ENCODE data around the gene RYR3.
"Not testable (repeated sequence)": the region's sequence is repeated elsewhere in the genome, so short reads cannot be mapped to it uniquely, and the experiment has no call there.

Gene RYR3

DNA sequence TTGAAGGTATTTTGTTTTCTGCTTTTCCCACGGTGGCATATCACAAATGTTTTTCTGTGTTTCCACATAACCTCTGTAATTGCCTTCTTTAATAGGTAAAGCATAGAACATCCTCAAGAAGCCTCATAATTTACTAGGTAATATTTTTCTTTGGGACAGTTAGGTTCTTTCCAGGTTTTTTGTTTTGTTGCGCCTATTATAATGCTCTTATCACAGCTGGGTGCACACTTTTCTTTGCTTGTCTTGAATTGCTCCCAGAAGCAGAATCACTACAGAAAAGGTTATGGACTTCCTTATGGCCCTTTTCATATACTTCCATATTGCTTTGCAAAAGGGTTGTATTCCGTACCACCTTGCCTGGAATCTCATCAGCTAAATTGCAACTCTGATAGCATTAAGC lies 213.5 kb downstream of the RYR3 start:
- no peak for DNase-seq

DNA sequence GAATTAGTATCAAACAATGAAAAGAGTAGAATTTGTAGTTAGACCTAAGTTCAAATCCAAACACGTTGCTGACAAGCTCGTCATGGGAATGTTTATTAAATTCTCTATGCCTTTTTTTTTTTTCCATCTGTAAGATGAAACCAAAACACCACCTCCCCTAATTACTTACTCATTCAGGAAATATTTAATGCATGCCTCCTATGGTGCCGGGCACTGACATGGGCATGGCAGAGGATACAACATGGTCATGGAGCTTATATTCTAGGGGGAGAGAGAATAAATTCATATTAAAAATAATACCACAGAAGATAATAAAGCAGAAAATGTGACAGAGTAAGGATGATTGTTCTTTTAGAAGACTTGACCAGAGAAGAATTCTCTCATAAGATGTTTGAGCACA lies 215.8 kb downstream of the RYR3 start:
- DNase-seq = no peak

DNA sequence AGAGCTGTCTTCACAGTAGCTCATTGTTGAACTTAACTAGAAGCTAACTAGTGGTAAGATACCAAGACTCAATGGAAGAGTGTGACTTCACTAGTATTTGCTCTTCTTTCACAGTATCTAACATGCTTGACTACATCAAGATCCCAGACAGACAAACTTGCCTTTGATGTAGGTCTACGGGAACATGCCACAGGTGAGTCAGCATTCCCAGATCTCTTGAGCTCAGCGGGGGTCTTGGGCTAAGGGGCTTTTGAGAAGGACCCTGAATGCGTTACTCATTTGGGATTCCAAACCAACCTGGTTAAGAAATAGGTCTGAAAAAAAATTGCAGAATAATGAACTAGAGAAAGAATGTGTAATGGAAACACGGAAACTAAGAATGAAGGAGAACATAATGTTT lies 222.4 kb downstream of the RYR3 start:
- no peak for DNase-seq

DNA sequence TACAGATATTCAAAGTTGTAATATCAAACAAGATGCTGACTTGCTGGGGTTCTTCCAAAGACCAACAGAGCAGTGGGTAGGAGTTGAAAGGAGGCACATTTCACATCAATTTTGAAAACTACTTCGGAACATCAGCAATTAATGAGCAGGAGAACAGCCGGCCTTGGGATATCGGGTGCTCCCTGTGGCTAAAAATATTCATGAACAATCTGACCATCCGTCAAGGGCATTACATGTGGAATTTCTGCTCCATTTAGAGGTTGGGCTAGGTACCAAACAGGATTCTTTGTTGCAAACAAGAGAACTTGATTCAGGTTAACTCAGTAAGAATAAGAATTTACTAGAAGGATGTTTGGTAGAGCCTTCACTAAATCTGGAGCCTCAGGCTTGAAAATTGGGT lies 223.9 kb downstream of the RYR3 start:
- no peak for DNase-seq

DNA sequence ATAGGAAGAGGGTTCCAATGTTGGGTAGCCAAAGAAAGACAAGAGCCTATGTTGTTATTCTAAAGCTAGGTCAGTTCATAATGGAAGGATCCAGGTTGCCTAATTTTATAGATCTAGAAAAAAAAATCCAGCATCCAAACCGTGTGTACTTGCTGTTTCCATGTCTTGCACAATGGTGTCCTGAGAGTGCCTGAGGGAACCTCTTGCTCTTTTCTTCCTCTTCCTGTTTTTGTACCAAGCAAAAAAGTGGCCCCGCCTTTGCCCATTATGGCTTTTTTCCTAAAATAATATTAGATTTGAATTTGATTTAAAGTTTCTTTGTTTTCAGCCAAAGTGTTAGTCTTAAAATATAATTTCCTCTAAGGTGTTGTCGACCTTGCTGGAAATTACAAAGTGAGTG lies 224.4 kb downstream of the RYR3 start:
- no peak for DNase-seq

DNA sequence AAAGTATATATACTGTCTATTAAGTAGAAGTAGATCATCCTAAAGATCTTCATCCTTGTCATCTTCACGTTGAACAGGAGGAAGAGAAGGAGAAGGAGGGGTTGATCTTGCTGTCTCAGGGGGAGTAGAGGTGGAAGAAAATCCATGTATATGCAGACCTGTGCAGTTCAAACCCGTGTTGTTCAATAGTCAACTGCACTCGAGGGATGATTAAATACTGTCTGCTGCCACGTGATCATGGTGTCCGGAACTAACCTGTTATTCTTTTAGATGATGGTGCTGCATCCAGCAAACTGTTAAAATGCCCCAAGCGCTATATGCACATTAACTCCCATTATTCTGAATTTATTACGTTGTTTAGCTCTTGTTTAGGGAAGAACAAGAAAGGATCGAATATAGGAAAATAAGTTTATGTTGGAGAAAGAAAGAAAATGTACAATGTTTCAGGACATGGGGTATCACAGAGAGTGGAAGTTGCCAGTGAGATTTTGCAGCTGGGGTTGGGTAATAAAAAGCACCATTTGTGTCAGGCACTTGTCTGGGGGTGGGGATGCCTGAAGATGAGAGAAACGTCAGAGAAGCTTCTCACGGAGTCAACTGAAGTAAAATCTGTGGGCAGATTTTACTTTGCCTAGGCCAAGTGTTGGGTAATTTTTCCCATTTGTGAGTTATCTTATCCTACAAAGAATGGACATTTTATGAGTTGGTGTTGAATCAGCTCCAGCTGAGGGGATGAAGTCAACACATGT lies 229.2 kb downstream of the RYR3 start:
- no peak for DNase-seq

DNA sequence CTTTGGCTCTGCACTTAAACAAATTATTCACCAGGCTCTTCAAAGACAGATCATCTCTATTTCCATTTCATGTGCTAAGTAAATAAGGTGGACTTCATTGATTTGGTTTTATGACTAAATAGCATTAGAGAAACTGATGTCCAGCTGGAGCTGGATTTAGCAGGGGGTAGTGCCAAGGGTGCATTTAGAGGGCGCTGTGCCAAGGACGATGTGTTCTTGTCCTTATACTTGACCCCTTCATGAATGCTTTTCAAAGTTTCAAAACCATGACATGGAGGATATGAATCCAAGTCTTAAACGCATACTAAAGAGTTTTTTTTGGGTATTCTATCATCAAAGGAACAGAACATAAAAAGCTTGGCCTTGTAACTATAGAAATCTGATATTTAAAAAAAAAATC lies 233.2 kb downstream of the RYR3 start:
- no peak for DNase-seq

DNA sequence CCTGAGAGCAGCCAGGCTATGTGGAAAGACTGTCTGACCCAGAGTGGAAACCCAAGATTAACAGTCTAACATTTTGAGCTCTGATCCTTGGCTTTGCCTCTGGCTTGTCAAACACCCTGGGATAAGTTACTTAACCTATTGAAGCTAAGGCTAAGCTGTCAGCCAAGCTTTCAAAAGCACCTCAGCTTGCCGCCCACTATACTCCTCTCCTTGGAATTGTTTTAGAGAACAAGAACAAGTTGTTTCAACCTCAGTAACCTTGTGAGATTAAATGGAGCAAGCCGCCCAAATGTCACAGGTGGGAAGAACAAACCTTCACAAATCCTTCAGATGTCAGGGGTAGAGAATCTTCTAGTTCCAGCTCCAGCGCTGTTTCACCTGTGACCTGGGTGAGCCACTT lies 235.1 kb downstream of the RYR3 start:
- DNase-seq = no peak

DNA sequence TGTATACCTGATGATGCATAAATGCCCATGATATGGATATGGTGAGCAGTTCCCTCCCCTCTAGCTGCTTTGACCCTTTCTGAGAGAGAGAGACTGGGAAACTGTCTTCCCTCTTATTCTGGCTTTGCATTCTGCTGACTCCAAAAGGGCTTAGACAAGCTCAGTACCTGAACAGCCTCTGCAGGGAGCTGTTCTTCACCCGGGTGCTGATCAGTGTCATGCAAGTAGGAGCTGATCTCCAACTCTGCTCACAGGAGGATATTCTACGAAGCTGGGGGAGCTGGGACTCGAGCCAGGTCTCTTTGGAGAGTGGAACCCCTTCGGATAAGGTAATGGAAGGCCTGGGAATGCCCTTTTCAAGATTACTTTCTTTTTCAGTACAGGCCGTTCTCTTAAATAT lies 237.1 kb downstream of the RYR3 start:
- no peak for DNase-seq

DNA sequence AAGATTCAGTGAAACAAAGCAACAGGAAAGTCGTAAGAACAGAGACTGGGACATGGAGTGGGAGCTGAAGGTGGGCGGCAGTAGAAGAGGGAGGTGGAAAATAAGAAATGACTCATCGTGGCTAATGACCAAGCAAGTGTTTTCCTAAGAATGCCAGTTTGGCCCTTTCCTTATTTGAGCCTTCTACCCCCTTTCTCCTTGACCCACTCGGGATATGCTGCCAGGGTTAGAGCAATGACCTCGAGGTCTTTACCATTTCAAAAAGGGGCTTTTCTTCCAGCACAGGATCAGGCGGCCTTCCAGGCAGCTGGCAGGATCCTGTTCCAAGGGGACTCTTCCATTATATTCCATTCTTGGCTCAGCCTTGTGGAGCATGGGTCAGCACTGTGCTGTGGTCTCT lies 241.1 kb downstream of the RYR3 start:
- DNase-seq = no peak

DNA sequence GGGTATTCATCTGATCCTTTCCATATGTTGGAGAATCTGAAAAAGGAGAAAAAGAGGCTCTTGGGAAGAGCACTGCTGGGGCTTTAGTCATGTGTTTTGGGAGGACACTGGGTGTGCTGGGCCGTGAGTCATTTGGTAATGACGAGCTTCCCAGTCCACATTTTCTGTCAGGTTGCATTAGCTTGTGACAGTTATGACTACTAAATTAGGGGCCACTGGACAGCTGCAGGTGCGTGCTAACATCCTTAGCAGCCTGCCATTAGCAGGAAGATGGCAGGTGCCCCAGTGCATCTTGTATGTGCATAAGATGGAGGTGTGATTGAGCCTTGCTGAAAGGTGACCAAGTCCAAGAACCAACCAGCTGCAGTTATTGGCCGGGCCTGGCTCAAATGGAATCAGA lies 242.4 kb downstream of the RYR3 start:
- no peak for DNase-seq

DNA sequence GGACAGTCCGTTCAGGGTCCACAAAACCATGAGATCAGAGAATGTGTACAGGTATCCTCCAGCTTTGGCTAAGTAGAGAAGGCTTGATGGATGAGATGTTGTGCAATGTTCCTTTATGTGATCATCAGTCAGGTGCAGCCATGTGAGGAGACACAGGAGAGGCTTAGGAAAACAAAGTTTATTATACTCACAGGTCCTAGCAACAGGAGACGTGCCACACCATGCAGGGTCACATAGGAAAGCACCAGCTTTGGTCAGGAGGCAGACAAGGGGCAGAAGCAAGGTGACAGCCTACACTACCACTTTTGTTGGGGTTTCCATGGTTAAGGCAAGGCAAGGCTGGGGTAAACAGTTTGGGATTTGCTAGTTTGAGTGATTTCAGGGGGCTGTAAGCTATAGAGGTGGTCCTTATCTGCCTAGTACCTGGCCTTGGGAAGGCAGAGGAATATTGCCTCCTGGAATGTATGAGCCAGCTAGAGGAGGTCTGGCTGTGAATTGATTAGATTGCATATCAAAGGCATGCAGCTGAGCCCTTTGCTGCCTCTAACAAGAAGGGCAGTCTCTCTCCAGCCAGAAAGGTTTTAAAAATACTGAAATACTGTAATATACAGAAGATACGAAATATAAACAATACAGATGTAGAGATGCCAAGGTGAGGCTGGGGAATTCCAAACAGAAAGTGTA lies 248.6 kb downstream of the RYR3 start:
- DNase-seq = no peak

DNA sequence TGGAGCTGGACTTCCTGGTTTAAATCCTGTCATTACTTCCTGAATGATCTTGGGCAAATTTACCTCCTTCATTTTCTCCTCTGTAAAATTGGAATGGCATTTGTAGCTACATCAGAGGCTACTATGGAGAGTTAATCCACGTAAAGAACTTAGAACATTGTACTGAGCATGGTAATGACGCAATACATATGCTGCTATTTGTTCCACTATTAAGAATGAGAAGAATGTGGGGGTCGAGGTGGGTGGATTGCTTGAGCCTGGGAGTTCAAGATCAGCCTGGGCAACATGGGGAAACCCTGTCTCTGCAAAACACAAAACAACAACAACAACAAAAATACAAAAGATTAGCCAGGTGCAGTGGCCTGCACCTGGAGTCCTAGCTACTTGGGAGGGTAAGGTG lies 250.6 kb downstream of the RYR3 start:
- DNase-seq = no peak

DNA sequence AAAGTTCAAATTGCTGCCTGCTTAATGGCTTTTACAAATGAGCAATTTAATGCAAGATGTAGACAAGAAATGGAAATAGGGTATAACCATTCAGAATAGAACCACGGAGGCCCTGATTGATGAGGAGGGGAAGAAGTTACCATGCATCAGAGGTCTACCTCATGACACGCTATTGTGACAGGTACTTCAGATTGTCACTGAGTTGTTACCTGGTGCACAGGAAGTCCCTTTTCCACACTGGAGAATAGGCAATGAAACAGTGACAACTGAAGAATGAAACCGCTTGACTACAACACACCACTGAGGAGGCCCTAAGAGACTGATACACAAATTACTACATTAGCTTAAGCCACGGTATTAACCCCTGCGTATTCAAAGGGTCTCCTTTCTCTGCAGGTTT lies 251.2 kb downstream of the RYR3 start:
- DNase-seq = no peak

DNA sequence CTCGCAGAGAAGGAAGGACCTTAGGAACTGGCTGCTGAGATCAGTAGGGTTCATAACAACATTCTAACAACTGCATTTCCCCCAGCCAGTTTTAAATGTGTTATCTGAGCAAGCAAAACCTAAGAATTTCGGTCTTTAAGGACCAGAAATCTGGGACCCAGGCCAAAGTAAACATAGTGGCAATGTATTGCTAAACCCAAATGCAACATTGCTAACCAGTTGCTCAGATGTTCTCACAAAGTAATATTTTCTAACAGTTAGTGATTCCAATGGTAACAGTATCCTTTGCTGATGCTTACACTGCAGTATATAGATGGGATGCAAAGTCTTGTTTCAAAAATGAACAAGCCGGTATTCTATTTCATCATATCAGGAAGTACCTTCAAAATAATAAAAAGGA lies 254.3 kb downstream of the RYR3 start:
- no peak for DNase-seq

DNA sequence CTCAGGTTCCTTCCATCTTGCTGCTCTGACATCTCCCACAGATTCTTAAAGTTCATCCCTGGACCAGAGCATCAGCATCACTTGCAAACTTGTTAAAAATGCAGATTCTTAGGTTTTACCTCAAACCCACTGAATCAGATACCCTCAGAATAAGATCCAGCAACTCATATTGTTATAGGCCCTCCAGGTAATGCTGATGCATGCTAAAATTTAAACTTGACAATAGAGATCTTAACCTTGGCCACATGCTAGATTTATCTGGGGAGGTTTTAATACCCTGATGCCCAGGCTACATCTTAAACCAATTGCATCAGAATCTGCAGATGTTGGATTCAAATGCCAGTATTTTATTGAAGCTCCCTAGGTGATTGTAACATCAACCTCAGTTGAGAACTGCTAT lies 256.9 kb downstream of the RYR3 start:
- no peak for DNase-seq

DNA sequence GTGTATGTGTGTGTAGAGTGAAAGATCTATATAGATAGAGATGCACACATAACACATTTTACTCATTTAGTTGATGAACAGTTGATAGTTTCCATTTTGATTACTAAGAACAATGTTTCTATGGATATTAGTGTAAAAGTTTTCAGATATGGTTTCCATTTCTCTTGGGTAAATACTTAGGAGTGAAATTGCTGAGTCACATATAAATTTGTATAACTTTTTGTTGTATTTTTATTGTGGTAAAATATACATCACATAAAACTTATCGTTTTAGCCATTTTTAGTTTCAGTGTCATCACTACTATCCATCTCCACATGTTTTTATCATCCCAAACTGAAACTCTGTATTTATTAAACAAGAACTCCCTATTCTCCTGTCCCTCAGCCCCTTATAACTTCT lies 258.3 kb downstream of the RYR3 start:
- DNase-seq = no peak

DNA sequence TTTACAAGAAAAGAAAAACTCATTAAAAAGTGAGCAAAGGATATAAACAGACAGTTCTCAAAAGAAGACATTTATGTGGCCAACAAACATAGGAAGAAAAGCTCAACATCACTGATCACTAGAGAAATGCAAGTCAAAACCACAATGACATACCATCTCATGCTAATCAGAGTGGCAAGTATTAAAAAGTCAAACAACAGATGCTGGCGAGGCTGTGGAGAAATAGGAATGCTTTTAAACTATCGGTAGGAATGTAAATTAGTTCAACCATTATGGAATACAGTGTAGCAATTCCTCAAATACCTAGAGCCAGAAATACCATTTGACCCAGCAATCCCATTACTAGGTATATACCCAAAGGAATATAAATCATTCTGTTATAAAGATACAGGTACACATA lies 267.1 kb downstream of the RYR3 start:
- not testable (repeated sequence) for DNase-seq

DNA sequence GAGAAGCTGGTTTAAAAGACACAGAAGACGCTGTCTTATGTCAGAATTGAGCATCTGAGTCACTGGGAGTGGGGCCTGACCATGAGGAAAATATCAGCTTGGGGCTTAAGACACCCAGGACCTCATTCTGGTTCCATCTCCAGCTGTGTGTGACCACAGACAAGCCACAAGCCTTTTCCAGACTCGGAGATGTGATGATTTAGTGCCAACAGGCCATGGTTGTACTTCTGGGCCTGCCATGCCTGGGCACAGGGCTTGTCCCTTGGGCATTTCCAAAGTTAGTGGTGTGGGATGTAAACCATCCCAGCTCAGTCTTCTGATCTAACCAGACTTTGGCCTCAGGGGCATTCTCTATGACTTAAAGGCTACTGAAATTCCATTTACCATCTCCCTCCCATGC lies 269.8 kb downstream of the RYR3 start:
- DNase-seq = no peak

DNA sequence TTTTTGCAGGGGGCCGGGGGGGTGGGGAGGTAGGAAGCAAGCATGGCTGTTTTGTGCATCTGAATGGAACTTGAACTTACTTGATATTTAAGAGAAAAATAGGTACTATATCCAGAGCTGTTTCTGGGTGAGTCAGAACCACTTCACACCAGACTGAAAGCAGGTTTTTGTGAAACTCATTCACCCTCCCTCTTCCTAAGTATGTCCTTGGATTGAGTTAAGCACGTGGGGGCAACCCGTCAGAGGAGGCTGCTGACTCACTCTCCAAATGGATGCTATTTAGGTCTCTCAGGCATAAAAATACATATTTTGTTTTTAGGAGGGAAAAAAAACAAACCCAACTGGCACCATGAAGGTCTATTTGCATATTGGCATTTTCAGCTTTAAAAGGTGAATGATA lies 270.3 kb downstream of the RYR3 start:
- DNase-seq = no peak

DNA sequence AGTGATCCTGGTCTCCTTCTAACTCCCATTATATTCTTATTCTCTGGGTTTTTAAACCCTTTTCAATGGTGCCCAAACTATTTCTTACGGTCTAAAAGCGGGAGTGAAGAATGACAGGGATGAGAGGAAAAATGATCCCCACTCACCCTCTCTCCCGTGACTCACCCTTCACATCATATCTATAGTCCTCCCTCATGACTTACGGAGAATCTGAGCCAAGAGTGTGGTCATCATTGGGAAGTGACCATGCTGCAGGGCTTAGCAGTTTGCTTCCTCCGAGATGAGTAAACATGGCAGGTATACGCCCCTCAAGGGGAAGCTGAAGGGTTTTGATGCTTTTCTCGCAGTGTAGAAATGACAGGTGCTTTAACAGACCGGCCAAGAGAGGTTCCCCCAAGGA lies 274.0 kb downstream of the RYR3 start:
- no peak for DNase-seq

DNA sequence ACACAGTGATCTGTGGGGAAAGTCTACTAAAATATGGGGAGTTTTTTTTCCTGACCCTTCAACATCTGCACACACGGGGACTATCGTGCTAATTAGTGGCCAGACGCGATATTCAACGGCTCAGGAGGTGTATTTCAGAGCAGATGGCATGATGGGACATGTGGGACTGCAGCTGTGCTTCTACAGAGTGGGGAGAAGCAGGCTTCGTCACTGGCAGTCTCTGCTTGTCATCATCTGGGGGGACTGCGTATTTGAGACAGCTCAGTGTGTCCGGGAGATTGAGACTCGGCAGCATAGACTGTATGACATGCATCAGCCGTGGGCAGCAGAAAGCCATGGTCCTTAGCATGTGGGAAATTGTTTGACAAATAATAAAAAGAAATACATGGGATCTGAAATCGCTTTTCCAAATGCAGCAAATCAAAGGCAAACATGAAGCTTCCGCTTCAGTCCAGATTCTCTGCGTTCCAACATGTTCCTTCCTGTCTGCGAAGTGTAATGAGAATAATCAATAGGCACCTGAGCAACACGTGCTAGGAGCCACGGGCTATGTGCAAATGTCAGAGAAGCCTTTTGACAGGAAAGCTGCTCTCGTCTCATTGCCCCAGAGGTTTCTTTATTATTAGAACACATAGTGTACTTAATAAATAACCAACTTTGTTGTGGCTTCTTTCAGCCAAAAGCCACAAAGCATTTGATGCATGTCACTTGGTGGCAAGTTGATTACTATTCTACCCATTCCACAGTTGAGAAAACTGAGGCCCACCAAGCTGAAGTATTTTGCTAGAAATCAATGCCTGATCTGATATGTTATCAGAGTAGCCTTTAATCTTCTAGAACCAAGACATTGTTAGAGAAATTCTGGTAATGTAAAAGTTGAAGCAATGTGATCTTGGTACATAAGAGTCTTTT lies 276.3 kb downstream of the RYR3 start:
- no peak for DNase-seq

DNA sequence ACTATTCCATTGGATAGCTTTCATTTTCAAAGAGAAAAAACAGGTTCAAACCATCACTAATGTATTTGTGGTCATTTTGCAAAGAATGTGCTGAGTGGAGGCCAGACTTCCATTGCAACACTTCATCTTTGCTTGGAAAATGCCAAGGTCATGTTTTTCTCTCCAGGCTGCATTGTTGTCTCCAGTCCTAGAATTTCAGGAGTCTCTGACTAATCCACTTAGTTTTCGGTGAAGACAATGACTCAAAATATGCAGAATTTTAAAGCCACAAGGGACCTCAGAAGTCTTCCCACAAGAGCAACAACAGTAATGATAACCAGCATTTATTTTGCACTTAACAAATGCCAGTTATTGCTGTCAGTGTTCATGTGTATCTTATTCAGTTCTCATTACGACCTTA lies 277.0 kb downstream of the RYR3 start:
- no peak for DNase-seq

DNA sequence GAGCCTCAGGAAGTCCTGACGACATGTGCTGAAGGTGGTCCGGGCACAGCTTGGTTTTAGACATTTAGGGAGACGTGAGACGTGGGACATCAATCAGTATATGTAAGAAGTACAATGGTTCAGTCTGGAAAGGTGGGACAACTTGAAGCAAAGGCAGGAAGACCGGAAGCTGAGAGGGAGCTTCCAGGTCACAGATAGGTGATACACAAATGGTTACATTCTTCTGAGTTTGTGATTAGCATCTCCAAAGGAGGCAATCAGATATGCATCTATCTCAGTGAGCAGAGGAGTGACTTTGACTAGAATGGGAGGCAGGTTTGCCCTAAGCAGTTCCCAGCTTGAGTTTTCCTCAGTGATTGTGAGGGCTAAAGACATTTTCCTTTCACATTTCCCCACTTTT lies 282.1 kb downstream of the RYR3 start:
- no peak for DNase-seq

All from T-helper 9 cell (primary cell).